GM18909 (cell line): ENCODE measurements around the gene MPDZ.

Experiments
- ATAC-seq: cut with Tn5 transposase; IDR thresholded peaks from one replicate; pipeline ENCODE4 v1.9.1; 2021; ENCODE audit warnings: mild to moderate bottlenecking; ENCODE audit not compliant: unreplicated experiment, poor library complexity

MPDZ gene

GRCh38 chr9:13186091-13186490 is 93.4 kb downstream of the MPDZ start:
- ATAC-seq, result no peak

DNA sequence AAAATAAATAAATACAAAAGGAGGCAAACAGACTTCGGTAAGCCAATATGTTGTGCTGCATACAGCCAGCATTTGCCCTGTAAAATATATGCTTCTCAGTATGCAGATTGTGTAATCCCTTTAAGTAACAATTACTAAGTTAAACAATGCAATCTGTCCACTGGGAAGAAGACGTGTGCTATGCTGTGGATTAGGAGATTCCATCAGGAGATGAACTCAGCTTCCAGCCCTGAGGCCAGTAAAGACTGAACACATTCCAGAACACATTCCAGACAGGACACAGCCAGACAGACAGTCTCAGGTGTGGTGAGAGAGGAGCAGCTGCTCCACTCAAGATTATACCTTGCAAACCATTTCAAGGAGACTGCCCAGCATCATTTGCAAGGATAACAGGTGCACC is 97.8 kb downstream of the MPDZ start:
- no peak for ATAC-seq

DNA sequence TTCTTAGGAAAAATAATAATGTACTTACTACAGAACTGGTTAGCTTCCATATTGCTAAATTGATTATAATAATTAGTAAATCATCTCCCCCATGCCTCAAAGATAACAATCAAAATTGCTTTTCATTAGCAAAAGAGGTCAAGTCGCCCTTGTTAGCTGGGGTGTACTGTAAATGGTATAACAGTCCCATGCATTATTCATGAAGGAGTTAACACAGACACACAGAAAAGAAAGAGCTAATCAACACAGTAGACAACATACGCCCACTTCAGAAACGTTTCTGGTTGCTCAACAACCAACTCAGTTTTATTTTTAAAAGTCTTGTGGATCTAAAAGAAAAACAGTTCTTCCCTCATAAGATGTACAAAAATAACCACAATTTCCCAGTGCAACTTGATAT is 100.2 kb downstream of the MPDZ start:
- ATAC-seq, result no peak

- ATAC-seq, result no peak
Measured at GRCh38 chr9:13175732-13176131, 103.8 kb downstream of the MPDZ start.

DNA sequence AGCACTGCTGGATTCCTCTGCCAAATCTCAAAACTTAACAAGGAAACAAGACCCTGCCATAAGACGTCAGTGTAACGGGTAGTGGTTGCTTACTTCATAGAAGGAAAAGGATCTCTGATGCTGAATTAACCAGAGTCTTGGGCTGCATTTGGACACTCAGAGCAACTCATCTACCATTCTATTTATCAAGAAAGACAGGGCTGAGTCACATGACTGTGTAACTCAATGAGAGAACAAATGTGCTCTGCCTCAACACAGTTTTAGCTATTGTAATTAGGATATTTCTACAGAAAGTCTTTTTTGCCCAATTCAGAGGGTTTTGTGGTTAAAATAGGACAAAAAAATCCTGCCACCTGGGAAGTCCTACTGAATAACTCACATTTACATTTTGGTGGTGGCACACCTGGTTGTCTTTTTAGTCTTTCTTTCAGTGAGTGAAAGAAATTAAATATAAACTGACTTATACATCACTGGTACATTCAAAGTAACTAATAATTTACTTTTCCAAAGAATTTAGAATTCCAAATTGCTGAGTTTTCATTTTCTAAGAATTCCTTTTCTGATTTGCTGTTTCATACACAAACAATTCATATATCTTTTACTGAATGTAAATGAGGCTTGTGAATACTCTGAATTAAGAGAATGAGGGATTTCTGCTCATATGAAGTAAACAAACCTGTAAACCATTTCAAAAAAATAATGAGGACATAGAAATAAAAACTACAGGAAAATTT is 104.4 kb downstream of the MPDZ start:
- no peak for ATAC-seq

DNA sequence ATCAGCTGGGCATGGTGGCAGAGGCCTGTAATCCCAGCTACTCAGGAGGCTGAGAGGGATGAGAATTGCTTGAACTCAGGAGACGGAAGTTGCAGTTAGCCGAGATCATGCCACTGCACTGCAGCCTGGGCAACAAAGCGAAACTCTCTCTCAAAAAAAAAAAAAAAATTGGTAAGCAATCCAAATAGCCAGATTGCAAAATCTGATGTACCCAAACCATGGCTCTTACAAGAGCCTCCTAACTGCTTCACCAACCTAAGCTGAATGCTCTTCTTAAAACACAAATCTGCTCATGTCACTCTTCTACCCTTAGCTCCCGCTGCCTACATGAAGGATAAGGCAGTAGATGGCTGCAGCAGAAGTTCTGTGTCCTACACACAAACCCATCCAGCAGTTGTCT is 105.9 kb downstream of the MPDZ start:
- ATAC-seq, result no peak

GRCh38 chr9:13171261-13171660 is 108.2 kb downstream of the MPDZ start:
- ATAC-seq, result no peak

DNA sequence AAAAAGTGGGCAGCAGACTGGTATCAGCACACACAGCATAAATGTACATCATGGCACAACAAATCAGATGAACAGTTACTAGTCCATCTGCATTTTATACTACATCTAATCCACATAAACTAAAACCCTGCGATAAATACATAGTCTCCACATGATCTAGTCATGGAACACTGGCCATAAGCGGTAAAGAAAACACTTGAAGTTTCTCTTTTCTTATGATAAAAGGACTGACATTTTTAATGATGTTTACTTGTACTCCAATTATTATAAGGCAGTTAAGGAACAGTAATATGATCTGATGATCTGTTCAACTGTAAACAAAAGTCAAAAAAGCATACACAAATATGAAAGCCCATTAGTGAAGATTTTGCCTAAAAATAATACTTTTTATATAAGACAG is 112.5 kb downstream of the MPDZ start:
- no peak for ATAC-seq

GRCh38 chr9:13165956-13166355 is 113.5 kb downstream of the MPDZ start:
- no peak for ATAC-seq

GRCh38 chr9:13165236-13165945 is 114.1 kb downstream of the MPDZ start:
- no peak for ATAC-seq

DNA sequence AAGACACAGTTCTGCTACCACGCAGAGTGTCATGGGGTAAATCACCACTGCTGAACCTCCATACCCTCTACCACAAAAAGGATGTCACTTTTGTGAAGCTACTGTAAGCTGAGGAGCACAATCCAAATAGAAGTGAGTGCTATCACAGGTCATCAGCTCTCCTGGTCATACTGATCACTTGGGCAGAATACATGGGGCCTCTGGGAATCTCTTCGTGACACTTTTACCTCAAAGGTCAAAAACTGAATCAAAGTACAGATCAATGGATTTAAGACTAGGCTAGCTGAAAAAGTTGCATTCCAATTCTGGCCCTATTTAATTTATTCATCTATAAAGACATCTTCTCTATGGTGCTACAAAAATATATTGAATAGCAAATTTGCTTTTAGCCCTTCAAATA is 115.5 kb downstream of the MPDZ start:
- ATAC-seq, result no peak

GRCh38 chr9:13163287-13163686 is 116.2 kb downstream of the MPDZ start:
- no peak for ATAC-seq

GRCh38 chr9:13160051-13160450 is 119.4 kb downstream of the MPDZ start:
- ATAC-seq, result no peak

DNA sequence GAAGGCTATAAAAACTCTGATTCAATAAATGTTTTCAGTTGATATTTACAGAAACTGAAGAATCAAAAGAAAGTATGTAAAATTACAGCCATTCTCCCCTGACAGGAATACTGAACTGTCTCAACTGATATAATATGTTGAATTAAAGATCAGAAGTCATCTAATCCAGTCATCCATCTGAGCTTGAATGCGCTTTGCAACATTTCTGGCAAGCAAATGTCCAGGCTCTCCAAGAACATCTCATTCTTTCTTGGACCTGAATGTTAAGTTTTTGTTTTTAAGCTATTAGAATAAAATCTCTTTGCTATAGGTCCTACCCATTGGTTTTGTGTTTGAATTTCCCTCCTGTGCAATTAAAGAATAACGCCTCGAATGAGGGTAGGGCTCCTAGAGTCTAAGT is 120.5 kb downstream of the MPDZ start:
- ATAC-seq, result no peak

DNA sequence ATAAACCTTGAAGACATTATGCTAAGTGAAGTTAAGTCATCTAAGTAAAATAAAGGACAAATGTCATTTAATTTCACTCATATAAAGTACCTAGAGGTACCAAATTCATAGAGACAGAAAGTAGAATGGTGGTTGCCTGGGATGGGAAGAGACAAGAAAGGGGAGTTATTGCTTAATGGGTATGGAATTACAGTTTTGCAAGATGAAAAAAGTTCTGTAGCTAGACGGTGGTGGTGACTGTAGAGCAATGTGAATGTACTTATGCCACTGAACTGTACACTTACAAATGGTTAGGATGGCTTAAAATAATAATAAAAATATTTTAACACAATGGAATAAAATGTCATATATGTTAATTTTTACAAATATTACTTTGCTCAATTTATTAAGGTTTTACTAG is 128.0 kb downstream of the MPDZ start:
- no peak for ATAC-seq

DNA sequence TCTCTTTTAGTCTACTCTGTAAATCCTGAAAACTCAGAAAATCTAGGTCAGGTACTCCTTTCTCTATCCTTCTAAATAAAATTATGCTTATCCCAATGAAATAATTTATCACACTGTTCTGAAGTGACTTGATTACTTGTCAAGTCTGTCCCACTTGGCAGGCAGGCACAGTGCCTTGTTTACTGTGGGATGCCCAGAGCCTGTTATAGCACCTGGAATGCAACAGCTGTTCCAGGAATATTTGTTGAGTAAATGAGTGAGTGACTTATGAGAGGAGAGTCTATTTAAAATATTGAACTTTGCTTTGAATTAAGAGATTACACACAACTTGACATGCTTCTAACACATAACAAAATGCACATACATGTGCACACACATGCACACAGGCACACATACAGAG is 130.0 kb downstream of the MPDZ start:
- no peak for ATAC-seq

- ATAC-seq, result no peak
Measured at GRCh38 chr9:13146840-13147239, 132.7 kb downstream of the MPDZ start.

DNA sequence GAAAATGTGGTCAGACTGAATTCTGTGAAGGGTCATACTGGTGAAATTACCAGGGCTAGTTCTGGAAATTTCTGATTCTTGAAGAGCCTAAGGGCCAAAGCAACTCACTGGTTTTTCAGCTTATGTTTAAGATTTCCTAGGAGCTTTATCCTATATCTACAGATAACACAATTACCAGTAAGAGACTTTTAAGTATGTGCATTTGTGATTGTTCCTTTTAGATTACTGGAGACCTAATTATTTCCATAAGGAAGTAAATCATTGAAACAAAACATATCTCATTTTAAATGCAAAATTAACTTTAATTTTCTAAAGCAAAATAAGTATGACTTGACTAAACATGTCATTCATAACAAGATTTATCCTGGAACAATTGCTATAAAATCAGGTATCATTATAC is 134.2 kb downstream of the MPDZ start:
- no peak for ATAC-seq

DNA sequence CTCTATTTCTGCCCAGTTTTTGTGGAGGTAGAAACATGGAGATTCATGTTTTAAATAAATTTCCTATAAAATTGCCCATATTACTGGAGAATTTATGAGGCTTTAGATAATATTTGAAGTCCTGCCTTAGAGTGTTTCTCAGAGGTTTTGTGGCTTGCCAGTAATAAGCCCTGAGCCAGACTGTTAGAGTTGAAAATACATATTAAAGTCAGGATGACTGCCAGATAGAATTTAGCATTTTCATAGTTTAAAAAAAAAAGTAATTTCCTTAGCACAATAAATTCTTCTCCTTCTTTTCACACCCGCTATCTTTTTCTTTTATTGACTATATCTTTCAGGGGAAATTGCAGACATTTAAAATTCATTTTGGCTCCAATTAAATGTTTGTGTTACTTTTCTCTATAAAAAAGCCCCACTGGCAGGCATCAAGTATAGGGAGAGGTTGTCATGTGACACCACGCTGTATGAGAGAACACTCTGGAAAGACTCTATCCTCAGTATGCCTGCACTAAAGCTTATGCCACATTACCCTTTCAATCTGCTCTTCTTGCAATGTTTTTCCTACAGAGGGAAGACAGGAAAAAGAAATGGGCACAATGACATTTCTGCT is 135.2 kb downstream of the MPDZ start:
- no peak for ATAC-seq

DNA sequence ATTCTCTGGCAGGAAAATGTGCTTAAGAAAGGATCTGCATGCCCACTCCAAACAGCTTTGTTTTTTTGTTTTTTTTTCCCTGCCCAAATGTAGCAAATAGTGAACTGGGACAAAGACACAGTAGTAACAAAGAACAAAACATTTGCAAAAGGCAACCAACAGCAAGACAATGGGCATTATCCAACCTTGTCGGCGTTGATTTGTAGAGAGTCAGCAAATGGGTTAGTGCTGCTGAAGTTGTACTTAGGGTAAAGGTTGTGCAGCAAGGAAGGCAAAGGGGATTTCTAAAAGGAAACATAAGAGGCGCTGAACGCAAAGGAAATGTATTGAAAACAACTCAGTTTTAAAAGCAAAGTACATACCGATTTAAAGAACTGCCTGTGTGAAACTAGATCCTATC is 136.2 kb downstream of the MPDZ start:
- no peak for ATAC-seq

- ATAC-seq, result no peak
Measured at GRCh38 chr9:13142776-13143175, 136.7 kb downstream of the MPDZ start.

DNA sequence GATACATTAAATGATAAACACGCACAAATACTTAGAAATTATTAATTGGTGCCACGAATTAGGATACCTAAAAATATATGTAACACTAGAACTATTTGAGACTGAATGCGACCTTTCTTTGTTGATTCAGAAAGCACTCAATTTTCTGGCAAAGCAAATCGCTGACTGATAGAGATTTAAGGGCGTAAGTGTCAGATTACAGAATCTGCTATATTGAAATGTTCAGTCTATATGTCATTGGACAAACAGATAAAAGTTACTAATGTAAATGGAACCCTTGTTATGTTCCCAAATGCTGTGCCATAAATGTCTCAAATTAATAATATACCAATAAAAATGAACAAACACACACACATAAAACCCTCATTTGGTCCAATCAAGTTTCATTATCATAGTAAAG is 137.9 kb downstream of the MPDZ start:
- ATAC-seq, result no peak
